ENCODE measurements around the gene RBM39. TPM values are rescaled to one million over a fixed set of nuclear protein-coding genes. Genes with fewer than 3 reads are reported as not detected.

Gene RBM39
- total and polyA plus RNA-seq, 2 of the 13 experiments (the other 11 are each of a cell fraction or from before 2014, with no cell fraction given) = 788 to 920 TPM

DNA sequence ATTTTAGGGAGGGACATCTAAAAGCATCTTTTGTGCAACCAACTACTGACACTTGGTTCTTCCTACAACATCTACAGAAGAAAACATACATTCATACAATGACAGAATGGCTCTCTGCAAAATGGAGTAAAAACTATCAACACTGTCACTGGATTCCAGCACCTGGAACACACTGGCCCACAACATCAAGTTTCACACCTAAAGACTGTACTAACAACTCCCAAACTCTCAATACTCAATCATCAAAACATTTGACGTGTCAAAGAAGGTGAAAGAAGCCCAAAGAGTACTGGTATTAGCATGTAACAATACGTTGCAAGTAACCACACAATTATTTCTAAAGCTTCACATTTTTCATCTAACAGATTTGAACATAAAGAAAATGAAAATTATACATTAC, 79.5 kb downstream of the RBM39 start (continued):
- TF ChIP-seq, protein P1, sequence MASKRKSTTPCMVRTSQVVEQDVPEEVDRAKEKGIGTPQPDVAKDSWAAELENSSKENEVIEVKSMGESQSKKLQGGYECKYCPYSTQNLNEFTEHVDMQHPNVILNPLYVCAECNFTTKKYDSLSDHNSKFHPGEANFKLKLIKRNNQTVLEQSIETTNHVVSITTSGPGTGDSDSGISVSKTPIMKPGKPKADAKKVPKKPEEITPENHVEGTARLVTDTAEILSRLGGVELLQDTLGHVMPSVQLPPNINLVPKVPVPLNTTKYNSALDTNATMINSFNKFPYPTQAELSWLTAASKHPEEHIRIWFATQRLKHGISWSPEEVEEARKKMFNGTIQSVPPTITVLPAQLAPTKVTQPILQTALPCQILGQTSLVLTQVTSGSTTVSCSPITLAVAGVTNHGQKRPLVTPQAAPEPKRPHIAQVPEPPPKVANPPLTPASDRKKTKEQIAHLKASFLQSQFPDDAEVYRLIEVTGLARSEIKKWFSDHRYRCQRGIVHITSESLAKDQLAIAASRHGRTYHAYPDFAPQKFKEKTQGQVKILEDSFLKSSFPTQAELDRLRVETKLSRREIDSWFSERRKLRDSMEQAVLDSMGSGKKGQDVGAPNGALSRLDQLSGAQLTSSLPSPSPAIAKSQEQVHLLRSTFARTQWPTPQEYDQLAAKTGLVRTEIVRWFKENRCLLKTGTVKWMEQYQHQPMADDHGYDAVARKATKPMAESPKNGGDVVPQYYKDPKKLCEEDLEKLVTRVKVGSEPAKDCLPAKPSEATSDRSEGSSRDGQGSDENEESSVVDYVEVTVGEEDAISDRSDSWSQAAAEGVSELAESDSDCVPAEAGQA (IDR thresholded peaks at IDR 0.05; ENCODE audit: low read depth) = no peak
- TF ChIP-seq, protein P1 (CRISPR knock-in tag; IDR thresholded peaks at IDR 0.05; ENCODE audit: borderline replicate concordance) = 0 out of 2 replicates have a peak, but pooled peaks have one; percentile 43
- TF ChIP-seq RNF2 (conservative IDR thresholded peaks at IDR 0.05; ENCODE audit: low read depth) (no peak), SAP130 (CRISPR knock-in tag; IDR thresholded peaks at IDR 0.05; ENCODE audit: low read depth) (peak; percentile 19; the same call in 1 of the 2 replicates), POLR2A (IDR thresholded peaks at IDR 0.05; ENCODE audit: insufficient read depth in 1 of 2, low read depth in 2 of 2, low read length in 2 of 2) (peak in 1 of 2 experiments; percentile 24; a peak in 1 of 4 replicates), MIER3 (CRISPR knock-in tag; IDR thresholded peaks at IDR 0.05; ENCODE audit: borderline replicate concordance) (no peak), RBFOX2 (IDR thresholded peaks at IDR 0.05; ENCODE audit: low read depth, low read length) (0 out of 2 replicates have a peak, but pooled peaks have one; percentile 37), ARID5B (CRISPR knock-in tag; IDR thresholded peaks at IDR 0.05) (no peak), ETV5 (CRISPR knock-in tag; IDR thresholded peaks at IDR 0.05; ENCODE audit: borderline replicate concordance) (no peak)
- TF ChIP-seq, protein P2, sequence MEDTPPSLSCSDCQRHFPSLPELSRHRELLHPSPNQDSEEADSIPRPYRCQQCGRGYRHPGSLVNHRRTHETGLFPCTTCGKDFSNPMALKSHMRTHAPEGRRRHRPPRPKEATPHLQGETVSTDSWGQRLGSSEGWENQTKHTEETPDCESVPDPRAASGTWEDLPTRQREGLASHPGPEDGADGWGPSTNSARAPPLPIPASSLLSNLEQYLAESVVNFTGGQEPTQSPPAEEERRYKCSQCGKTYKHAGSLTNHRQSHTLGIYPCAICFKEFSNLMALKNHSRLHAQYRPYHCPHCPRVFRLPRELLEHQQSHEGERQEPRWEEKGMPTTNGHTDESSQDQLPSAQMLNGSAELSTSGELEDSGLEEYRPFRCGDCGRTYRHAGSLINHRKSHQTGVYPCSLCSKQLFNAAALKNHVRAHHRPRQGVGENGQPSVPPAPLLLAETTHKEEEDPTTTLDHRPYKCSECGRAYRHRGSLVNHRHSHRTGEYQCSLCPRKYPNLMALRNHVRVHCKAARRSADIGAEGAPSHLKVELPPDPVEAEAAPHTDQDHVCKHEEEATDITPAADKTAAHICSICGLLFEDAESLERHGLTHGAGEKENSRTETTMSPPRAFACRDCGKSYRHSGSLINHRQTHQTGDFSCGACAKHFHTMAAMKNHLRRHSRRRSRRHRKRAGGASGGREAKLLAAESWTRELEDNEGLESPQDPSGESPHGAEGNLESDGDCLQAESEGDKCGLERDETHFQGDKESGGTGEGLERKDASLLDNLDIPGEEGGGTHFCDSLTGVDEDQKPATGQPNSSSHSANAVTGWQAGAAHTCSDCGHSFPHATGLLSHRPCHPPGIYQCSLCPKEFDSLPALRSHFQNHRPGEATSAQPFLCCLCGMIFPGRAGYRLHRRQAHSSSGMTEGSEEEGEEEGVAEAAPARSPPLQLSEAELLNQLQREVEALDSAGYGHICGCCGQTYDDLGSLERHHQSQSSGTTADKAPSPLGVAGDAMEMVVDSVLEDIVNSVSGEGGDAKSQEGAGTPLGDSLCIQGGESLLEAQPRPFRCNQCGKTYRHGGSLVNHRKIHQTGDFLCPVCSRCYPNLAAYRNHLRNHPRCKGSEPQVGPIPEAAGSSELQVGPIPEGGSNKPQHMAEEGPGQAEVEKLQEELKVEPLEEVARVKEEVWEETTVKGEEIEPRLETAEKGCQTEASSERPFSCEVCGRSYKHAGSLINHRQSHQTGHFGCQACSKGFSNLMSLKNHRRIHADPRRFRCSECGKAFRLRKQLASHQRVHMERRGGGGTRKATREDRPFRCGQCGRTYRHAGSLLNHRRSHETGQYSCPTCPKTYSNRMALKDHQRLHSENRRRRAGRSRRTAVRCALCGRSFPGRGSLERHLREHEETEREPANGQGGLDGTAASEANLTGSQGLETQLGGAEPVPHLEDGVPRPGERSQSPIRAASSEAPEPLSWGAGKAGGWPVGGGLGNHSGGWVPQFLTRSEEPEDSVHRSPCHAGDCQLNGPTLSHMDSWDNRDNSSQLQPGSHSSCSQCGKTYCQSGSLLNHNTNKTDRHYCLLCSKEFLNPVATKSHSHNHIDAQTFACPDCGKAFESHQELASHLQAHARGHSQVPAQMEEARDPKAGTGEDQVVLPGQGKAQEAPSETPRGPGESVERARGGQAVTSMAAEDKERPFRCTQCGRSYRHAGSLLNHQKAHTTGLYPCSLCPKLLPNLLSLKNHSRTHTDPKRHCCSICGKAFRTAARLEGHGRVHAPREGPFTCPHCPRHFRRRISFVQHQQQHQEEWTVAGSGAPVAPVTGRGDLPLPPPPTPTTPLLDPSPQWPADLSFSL (CRISPR knock-in tag; IDR thresholded peaks at IDR 0.05) = 0 out of 2 replicates have a peak, but pooled peaks have one; percentile 47
